Ovary (tissue), 3 donors: Measurements from ENCODE around the gene RSU1.

Source experiments
- POLR2A ChIP-seq: fragments of 450-650 bp; IDR thresholded peaks from one replicate; pipeline ENCODE4 v1.6.1; 2017; ENCODE audit warnings: antibody characterized with exemption, mild to moderate bottlenecking, moderate library complexity
- TF ChIP-seq, protein P1 (sequence below), 3 donors: fragments of 450-650 bp in 2 of 3; fragments of 200-600 bp in 1 of 3; IDR thresholded peaks; one replicate each; pipeline versions ENCODE4 v1.5.1 to v1.8.0; 2016 to 2022; ENCODE audit warnings: antibody characterized with exemption in 3 of 3, mild to moderate bottlenecking in 1 of 3
- donor health status: DM: no; HTN: no; CAD: no.

GRCh38 chr10:16547973-16548372, 269.3 kb downstream of the RSU1 start:
- TF ChIP-seq, protein P1, sequence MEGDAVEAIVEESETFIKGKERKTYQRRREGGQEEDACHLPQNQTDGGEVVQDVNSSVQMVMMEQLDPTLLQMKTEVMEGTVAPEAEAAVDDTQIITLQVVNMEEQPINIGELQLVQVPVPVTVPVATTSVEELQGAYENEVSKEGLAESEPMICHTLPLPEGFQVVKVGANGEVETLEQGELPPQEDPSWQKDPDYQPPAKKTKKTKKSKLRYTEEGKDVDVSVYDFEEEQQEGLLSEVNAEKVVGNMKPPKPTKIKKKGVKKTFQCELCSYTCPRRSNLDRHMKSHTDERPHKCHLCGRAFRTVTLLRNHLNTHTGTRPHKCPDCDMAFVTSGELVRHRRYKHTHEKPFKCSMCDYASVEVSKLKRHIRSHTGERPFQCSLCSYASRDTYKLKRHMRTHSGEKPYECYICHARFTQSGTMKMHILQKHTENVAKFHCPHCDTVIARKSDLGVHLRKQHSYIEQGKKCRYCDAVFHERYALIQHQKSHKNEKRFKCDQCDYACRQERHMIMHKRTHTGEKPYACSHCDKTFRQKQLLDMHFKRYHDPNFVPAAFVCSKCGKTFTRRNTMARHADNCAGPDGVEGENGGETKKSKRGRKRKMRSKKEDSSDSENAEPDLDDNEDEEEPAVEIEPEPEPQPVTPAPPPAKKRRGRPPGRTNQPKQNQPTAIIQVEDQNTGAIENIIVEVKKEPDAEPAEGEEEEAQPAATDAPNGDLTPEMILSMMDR (IDR thresholded peaks at IDR 0.05), result no peak
- TF ChIP-seq POLR2A, result no peak
